NCI-H748 (cell line): ENCODE results near the gene TMEM229B.
A peak's percentile ranks its signal among the peaks of the same experiment; 100 is the strongest.

ENCODE experiments used
- DNase-seq: peaks from one replicate; lab custom pipeline; 2025; ENCODE audit not compliant: unreplicated experiment; lab: John Stamatoyannopoulos, UW

The TMEM229B gene

GRCh38 chr14:67487332-67487731 lies 1.2 kb downstream of the TMEM229B start:
- no peak for DNase-seq

DNA sequence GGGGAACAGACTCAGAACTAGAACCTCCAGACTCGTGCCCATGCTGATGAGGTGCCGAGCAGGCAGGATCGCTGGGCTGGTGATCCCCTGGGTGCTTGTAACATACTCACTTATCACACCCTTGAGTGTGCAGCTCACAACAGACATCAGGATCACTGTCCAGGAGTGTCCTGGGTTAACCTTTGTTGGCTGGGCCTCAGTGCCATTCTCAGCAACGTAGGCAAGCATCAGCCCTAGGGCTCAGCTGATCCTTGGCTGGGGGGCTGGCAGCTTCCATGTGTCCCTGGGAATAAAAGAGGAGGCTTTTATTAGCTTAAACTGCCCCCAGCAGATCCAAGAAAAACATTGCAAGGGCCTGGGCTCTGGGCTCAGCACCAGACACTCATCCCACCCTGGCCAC lies 1.6 kb downstream of the TMEM229B start:
- no peak for DNase-seq

- no peak for DNase-seq
These were observed 2.9 kb downstream of the TMEM229B start for GRCh38 chr14:67485501-67486095.

DNA sequence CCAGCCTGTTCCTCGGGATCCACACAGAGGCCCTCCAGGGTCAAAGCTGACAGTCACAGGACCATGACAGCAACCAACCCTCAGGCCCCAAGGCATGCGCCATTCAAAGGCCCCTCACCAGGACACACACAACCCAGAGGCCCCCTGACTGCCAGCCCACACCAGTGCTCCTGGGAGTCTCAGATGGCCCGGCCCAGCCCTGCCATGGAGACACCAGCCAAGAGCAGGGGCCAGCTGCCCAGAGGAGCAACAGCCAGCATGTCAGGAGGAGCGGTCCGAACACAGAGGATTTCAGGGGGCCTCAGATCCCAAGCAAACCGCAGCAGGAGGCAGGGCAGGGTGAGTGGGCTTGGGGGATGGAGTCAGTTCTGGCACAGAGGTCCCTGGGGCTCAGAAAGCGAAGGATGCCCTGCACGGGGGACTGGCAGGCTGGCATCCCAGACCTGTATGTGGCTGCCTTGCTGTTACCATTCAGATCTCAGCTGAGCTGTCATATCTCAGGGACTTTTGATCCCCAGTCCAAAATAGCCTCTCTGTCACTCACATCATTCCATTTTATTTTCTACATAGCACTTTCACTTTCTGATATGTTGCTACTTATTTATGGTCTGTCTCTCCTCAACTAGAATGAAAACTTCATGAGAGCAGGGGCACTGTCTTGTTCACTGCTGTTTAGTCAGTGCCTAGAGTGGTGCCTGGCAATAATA lies 4.8 kb downstream of the TMEM229B start:
- no peak for DNase-seq

DNA sequence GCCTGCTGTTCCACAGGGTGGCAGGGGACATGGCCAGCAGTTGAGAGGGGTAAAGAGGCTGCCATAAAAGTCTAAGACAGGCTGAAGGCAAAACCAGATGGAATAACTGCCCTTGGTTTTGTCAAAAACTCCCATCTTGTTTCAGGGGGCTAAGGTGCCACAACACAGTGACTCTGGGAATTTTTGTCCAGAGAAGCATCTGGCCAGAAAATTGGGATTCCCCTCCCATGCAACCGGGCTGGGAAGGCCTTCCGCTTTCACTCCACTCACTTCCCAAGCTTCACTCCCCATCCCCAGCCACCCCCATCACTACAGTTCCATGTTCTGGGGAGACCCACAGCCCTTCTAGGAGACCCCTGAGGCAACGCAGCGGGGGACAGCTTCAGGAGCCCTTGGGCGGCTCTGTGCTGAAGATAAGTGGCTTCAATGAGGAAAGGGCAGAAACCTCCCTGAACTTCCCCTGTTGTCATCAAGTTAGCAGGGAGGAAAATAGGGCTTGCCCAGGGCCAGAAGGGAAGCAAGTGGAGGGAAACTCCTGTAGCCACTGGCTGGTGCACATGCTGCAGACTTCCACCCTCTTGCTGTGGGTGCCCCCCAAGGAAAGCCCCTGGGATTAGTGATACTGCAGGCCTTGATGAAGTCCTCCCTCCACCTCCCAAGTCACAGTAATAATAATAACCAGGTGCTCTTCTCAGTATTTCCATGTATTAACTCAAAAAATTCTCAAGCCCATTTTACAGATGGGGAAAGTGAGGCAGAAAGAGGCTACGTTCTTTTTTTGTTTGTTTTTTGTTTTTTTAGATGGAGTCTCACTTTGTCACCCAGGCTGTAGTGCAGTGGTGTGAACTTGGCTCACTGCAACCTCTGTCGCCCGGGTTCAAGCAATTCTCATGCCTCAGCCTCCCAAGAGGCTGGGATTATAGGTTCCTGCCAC lies 6.0 kb downstream of the TMEM229B start:
- no peak for DNase-seq

GRCh38 chr14:67480011-67480410 lies 8.5 kb downstream of the TMEM229B start:
- peak; percentile 76 for DNase-seq

DNA sequence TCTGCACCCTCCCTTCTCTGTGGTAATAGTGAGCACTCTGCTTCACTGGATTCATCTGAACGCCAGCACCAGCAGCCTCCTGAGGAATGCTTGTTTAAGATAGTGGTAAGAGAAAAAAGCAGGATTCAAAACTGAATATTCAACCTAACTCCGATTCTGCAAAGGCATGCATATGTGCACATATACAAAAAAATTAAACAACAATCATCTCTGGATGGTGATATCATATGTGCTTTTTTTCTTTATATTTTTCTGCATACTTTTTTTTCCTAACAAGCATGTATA lies 9.8 kb downstream of the TMEM229B start:
- DNase-seq, result no peak

DNA sequence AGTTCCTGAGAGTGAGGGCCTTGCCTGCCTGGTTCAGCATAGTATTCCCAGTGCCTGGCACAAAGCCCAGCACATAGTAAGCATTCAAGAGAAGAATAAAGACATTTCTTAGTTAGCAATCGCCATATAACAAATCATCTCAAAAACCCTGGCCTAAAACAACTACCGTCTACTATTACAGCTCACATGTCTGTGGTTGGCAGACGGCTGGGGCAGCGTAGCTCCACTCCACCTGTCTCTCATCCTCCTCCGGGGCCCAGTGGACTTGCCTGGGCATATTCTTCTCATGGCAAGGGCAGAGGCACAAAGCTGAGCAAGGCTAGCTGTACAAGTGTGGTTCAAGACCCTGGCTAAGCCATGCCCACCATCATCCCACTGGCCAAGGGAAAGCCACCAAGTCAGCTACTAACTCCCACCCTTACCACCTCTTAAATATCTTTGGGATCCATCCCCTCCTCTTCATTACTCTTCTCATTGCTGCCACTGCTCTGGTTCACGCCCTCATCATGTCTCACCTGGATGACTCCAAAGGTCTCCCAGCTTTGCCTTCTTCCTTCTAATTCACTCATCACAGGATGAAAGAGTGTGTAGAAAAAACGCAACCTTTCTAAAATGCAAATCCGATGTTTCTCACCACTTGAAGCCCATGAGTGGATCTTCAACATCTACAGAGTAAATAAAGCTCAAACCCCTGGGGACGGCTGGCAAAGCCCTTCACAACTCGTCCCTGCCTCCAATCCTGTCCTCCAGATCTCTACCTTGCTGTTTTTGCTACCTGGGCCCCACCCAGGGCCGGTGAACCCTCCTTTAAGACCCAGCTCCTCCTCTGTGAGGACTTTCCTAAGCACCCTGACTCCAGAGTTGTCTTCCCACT lies 10.4 kb downstream of the TMEM229B start:
- DNase-seq, result peak; percentile 11

- no peak for DNase-seq
These were observed 14.2 kb downstream of the TMEM229B start for GRCh38 chr14:67474366-67474765.

DNA sequence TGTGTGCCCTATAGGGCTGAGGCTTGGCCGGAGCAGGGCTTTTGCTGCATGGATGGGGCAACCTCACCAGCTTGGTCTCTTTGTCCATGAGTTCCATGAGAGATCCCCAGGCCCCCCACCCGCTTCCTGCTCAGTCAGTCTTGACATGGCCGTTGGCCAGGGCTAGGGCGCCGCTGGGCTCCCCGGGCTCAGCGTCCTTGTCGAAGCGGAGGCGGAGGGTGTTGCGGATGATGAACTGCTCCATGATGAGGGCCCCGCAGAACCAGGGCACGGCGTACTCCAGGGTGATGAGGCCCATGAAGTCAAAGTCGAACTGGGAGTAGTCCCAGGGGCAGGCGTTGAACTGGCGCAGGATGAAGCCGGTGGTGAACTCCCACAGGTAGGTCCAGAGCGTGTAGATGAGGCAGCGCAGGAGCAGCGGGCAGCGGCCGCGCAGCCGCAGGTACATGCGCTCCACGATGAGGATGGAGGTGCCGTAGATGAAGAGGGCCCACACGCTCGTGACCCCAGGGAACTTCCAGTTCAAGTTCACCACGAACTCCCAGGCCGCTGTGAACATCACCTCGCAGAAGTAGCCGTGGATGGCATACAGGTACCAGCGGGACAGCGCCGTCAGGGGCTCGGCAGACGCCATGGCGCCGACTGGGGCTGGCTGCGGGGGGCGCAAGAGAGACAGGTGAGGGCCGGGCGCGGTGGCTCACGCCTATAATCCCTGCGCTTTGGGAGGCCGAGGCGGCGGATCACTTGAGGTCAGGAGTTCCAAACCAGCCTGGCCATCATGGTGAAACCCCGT lies 15.0 kb downstream of the TMEM229B start:
- no peak for DNase-seq

DNA sequence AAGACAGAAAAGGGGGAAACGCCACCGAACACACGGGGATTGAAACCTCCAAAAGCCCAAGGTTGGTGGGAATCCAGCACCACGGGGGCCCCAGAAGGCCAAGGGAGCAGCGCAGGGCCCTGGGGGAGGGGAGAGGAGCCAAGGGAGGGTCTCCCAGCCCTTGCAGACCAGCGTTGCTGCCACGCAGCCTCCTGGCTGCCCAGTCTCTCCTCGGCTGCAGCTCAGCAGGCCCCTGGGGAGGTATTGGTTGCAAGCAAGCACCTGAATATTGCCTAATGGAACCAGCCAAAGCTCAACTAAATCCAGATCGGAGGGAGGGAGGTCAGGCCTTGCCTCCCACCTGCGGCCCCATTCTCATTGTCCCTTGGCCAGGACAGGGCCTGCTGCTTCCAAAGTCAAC lies 15.8 kb downstream of the TMEM229B start:
- no peak for DNase-seq

GRCh38 chr14:67469954-67470353 lies 18.6 kb downstream of the TMEM229B start:
- DNase-seq, result no peak

DNA sequence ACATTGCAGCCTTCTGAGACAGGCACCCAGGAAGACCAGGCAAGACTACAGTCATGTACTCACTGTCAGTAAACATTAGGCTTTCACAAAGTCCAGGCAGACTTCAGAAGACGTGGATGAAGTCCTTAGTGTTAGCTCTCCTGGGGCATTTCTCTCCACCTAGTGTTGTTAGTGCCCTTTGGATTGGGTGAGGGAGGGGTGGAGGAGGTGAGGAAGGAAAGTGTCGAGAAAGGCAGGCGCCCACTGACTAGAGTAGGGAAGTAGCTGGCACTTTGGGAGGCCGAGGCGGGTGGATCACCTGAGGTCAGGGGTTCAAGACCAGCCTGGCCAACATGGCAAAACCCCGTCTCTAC lies 20.2 kb downstream of the TMEM229B start:
- DNase-seq, result no peak

DNA sequence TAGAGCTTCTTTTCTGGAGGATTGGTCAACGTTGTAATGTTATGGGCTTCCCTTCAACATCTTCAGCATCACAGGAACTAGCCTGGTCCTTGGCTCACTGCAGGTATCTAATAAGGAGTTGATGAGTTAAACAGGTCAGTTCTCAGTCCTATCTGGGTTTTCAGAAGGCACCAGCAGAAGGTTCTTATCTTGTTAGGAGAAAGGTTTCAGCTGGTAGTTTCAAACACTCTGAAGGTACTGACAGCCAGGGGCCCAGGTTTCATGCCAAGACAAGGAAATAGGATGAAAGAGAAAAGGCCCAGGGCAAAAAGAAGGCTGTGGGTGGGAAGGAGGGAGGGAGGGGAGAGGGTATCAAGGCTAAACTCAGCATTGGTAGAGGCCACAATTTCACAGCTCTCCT lies 21.4 kb downstream of the TMEM229B start:
- DNase-seq, result no peak

GRCh38 chr14:67464879-67465278 lies 23.6 kb downstream of the TMEM229B start:
- DNase-seq, result no peak

DNA sequence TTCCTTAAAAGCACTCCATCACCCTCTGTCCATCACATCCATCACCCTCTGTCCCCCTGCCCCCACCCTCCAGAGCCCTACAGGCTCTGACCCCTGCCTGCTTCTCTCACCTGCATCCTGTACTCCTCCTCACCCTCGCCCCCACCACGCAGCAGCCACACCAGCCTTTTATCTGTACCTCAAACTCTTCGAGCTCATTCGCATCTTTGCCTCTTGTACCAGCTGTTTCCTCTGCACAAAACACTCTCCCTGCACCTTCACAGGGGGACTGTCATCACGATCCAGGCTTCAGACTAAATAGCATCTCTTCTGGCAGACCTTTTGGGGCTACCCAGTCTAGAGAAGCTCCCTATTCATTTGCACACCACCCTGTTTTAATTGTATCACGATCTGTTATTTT lies 24.1 kb downstream of the TMEM229B start:
- DNase-seq, result no peak

- DNase-seq, result no peak
These were observed 24.6 kb downstream of the TMEM229B start for GRCh38 chr14:67463900-67464299.

DNA sequence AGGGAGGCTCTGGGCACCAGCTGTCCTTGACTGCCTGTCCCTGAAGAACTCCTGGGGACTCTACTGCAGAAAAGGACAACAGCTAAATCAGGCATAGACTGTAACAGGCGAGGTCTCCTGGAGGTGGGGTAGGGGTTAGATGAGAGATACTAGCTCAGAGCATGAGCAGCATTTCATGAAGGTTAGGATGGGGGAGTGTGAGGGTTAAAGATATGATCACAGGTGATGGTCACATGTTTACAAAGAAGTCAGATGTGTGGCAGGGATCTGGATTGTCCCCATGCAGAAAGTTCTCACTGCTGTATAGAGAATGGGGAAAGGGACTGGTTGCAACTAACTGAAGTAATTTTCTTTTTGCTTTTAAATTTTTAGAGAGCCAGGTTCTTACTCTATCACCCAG lies 26.5 kb downstream of the TMEM229B start:
- DNase-seq, result no peak

DNA sequence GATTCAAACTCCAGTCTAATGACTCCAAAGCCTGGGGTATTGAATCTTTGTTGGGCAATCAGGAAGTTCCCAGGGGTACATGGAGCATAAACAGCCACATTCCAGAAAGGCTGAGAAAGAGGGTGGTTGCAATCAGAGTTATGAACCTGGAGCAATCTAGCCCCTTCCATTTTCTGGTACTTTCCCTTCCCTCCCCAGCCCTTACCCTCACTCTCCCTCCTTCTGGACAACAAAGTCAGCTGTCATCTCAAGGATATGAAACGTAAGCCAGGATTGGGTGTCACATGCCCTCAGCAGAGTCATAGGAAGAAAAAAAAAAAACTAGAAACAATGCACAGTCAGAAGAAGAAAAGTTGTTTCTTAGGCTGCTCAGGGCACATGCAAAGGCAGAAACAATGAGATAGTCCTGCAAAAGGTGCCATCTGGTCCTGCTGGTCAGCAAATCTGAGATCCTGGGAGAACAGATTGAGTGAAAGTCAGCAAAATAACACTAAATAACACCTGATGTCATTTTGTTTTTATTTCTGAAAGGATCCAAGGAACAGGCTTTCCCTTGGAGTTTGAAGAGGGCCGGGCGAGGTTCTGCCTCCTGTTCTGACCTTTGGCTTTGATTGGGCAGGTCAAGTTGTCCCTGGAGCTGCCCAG lies 27.1 kb downstream of the TMEM229B start:
- DNase-seq, result no peak

- DNase-seq, result no peak
These were observed 29.2 kb downstream of the TMEM229B start for GRCh38 chr14:67459336-67459735.
